Coronary artery (tissue), 2 donors: ENCODE measurements around the gene TNS3.

Experiments used
- DNase-seq: peaks from one replicate; pipeline ENCODE4 v3.0.0-alpha.2; 2017; ENCODE audit warnings: low spot score
- H3K27ac ChIP-seq, 2 donors: fragments of 200-600 bp; sonication (generic); one replicate each; pipeline ENCODE4 v1.5.1; 2016 to 2019
- H3K4me3 ChIP-seq: fragments of 200-600 bp; sonication (generic); 2 replicates; pipeline ENCODE4 v1.5.1; 2016; ENCODE audit warnings: mild to moderate bottlenecking, moderate library complexity
- CTCF ChIP-seq: fragments of 200-600 bp; sonication (generic); IDR thresholded peaks from one replicate; pipeline ENCODE4 v1.5.1; 2019; ENCODE audit warnings: antibody characterized with exemption

Gene TNS3

GRCh38 chr7:47568056-47568455 is 13.9 kb downstream of the TNS3 start:
- no peak for DNase-seq
- peak overlapping the region in 1 of 2 donors; percentile 59 for H3K27ac ChIP-seq
- no peak for TF ChIP-seq CTCF
- no peak overlapping the region for H3K4me3 ChIP-seq

GRCh38 chr7:47565640-47566250 is 16.2 kb downstream of the TNS3 start:
- DNase-seq = no peak
- peak overlapping the region in 1 of 2 donors; percentile 38 for H3K27ac ChIP-seq
- no peak overlapping the region for H3K4me3 ChIP-seq
- no peak for TF ChIP-seq CTCF

GRCh38 chr7:47563521-47563920 is 18.4 kb downstream of the TNS3 start:
- no peak for TF ChIP-seq CTCF
- DNase-seq = no peak
- H3K4me3 ChIP-seq = no peak overlapping the region
- H3K27ac ChIP-seq = no peak overlapping the region

- TF ChIP-seq CTCF = no peak
- DNase-seq = no peak
- Histone ChIP-seq H3K4me3 (no peak overlapping the region), H3K27ac (no peak overlapping the region)
Measured at GRCh38 chr7:47561715-47562446, 20.0 kb downstream of the TNS3 start.

- DNase-seq = no peak
- TF ChIP-seq CTCF = no peak
- no peak overlapping the region for H3K4me3 ChIP-seq
- no peak overlapping the region for H3K27ac ChIP-seq
Measured at GRCh38 chr7:47559306-47560220, 22.3 kb downstream of the TNS3 start.

GRCh38 chr7:47557694-47558670 is 23.9 kb downstream of the TNS3 start:
- no peak for DNase-seq
- Histone ChIP-seq H3K27ac (peak overlapping the region in 1 of 2 donors; percentile 77), H3K4me3 (peak overlapping the region; percentile 15)
- no peak for TF ChIP-seq CTCF
